ENCODE measurements around the gene FAM222B.

DNA sequence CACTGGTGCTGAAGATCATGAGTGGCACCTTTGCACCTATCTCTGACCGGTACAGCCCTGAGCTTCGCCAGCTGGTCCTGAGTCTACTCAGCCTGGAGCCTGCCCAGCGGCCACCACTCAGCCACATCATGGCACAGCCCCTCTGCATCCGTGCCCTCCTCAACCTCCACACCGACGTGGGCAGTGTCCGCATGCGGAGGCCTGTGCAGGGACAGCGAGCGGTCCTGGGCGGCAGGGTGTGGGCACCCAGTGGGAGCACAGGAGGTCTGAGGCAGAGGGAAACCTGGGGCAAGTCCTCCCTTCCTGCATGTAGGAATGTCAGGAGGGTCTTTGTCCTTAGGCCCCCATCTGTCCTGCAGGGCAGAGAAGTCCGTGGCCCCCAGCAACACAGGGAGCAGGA, 105.3 kb downstream of the FAM222B start:
- TF ChIP-seq, protein P1, sequence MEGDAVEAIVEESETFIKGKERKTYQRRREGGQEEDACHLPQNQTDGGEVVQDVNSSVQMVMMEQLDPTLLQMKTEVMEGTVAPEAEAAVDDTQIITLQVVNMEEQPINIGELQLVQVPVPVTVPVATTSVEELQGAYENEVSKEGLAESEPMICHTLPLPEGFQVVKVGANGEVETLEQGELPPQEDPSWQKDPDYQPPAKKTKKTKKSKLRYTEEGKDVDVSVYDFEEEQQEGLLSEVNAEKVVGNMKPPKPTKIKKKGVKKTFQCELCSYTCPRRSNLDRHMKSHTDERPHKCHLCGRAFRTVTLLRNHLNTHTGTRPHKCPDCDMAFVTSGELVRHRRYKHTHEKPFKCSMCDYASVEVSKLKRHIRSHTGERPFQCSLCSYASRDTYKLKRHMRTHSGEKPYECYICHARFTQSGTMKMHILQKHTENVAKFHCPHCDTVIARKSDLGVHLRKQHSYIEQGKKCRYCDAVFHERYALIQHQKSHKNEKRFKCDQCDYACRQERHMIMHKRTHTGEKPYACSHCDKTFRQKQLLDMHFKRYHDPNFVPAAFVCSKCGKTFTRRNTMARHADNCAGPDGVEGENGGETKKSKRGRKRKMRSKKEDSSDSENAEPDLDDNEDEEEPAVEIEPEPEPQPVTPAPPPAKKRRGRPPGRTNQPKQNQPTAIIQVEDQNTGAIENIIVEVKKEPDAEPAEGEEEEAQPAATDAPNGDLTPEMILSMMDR (IDR thresholded peaks at IDR 0.05), result no peak
- TF ChIP-seq POLR2AphosphoS5 (IDR thresholded peaks at IDR 0.05; ENCODE audit: insufficient read depth in 1 of 2, low read depth in 1 of 2), result no peak
